ENCODE data around the gene USH1G.

USH1G gene

DNA sequence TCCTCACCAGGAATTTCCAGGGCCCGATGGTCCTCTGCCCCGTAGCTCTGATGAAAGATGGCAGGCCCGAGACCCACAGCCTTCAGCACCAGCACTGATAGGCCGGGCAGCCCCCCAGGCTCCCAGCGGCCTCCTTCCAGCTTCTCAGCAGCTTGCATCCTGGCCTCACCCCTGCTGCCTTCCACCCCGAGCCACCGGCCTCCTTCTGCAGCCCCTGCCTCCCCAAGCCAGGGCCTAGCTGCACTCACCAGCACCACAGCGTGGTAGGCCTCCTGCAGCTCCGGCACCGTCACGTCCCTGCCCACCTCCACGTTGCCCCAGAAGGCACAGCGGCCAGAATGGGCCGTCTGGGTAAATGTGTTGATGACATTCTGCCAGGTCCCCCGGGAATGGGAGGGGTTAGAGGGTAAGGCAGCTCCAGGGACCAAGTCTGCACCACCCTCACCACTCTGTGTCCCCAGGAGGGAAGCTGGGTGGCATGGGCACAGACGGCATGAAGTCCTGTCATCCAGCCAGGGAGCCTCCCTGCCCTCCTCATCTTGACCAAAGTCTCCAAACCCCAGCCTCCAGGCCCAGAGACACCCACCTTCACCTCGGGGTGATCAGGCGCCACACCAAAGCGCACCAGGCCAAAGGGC, 56.7 kb downstream of the USH1G start:
- no peak overlapping the region for H3K27ac ChIP-seq (ENCODE audit: low read length, poor library complexity, severe bottlenecking)
- no peak overlapping the region for H3K14ac ChIP-seq (ENCODE audit: low read length in 2 of 2)
- H2BK15ac ChIP-seq (ENCODE audit: low read depth, poor library complexity, severe bottlenecking): no peak overlapping the region
- no peak overlapping the region for H3K23ac ChIP-seq (ENCODE audit: low read length in 2 of 2)
- DNase-seq: no peak
- H3K9ac ChIP-seq (ENCODE audit: low read length): no peak overlapping the region
- 80% methylated on average over 19 of the region's 19 CpGs for WGBS
- H2BK120ac ChIP-seq (ENCODE audit: low read depth, low read length): no peak overlapping the region
- H2BK5ac ChIP-seq (ENCODE audit: low read depth, low read length, poor library complexity, severe bottlenecking): no peak overlapping the region
- H4K8ac ChIP-seq (ENCODE audit: low read length): no peak overlapping the region
- no peaks in the 10 kb centered on the region for H3K9me3 ChIP-seq (ENCODE audit: control insufficient read depth, low read length)
- H3K36me3 ChIP-seq (ENCODE audit: control insufficient read depth in 1 of 2, insufficient read depth in 2 of 2, low read depth in 1 of 2, low read length in 2 of 2): peaks cover 25 to 50% of the 10 kb centered on the region in 2 experiments
- H3K18ac ChIP-seq (ENCODE audit: low read depth in 1 of 2, low read length in 2 of 2): no peak overlapping the region
- H4K91ac ChIP-seq (ENCODE audit: low read length): no peak overlapping the region
- H3K4me1 ChIP-seq (ENCODE audit: control insufficient read depth, insufficient read depth, low read depth, low read length): peaks cover 47% of the 10 kb centered on the region
- H3K4me2 ChIP-seq (ENCODE audit: low read length, poor library complexity, severe bottlenecking): no peak overlapping the region
- no peak overlapping the region for H3K4ac ChIP-seq (ENCODE audit: low read depth in 1 of 2, low read length in 2 of 2)
- no peak overlapping the region for H2AK5ac ChIP-seq (ENCODE audit: low read length, severe bottlenecking)
- H2BK12ac ChIP-seq (ENCODE audit: low read length in 2 of 2): no peak overlapping the region
- no peak overlapping the region for H2AFZ ChIP-seq (ENCODE audit: low read depth, low read length)
- peaks cover 7% of the 10 kb centered on the region in 2 experiments for H3K27me3 ChIP-seq (ENCODE audit: control insufficient read depth in 1 of 2, insufficient read depth in 1 of 2, low read length in 2 of 2)
- H3K79me1 ChIP-seq (replicated peaks; ENCODE audit: low read length, poor library complexity, severe bottlenecking): peaks cover 12% of the 10 kb centered on the region
- no peak overlapping the region for H3K4me3 ChIP-seq (ENCODE audit: insufficient read depth in 1 of 2, low read depth in 1 of 2, low read length in 2 of 2)

Measured in mesenchymal stem cell (in vitro differentiated cells and primary cell).